ENCODE data around the gene PPP1R15B.

Gene PPP1R15B

DNA sequence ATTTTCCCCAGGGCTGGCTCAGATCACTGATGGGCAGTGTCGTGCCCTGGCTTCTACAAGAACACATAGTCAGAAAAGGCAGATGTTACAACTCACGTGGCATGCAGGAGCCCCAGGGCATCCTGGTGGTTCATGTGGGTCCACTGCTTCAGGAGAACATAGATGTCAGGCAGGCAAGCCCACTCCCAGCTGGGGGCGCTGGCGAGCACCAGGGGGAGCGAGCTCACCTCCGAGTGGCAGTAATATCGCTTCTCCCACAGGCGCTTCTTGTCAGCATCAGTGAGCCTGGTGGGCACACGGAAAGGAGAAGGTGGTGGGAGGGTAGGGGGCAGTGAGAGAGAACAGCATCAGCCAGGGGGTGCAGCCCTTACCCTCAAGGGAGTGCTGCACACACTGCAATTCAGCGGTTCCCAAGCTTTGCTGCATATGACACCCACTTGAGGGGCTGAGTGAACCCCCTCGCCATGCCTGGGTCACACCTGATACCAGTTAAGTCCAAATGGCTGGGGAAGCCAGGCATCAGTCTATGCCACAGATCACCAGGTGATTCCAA, 34.3 kb upstream of the PPP1R15B start:
- TF ChIP-seq, protein P1, sequence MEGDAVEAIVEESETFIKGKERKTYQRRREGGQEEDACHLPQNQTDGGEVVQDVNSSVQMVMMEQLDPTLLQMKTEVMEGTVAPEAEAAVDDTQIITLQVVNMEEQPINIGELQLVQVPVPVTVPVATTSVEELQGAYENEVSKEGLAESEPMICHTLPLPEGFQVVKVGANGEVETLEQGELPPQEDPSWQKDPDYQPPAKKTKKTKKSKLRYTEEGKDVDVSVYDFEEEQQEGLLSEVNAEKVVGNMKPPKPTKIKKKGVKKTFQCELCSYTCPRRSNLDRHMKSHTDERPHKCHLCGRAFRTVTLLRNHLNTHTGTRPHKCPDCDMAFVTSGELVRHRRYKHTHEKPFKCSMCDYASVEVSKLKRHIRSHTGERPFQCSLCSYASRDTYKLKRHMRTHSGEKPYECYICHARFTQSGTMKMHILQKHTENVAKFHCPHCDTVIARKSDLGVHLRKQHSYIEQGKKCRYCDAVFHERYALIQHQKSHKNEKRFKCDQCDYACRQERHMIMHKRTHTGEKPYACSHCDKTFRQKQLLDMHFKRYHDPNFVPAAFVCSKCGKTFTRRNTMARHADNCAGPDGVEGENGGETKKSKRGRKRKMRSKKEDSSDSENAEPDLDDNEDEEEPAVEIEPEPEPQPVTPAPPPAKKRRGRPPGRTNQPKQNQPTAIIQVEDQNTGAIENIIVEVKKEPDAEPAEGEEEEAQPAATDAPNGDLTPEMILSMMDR (IDR thresholded peaks at IDR 0.05; ENCODE audit: low read depth, low read length), result peak; percentile 60
- H3K4me3 ChIP-seq (ENCODE audit: low read depth, low read length), result no peak overlapping the region
- in situ Hi-C loops (cut with HindIII; ENCODE audit: low sequenced_read_pairs), result no loop called here
- no peak for DNase-seq (ENCODE audit: low read depth, low spot score)

DNA sequence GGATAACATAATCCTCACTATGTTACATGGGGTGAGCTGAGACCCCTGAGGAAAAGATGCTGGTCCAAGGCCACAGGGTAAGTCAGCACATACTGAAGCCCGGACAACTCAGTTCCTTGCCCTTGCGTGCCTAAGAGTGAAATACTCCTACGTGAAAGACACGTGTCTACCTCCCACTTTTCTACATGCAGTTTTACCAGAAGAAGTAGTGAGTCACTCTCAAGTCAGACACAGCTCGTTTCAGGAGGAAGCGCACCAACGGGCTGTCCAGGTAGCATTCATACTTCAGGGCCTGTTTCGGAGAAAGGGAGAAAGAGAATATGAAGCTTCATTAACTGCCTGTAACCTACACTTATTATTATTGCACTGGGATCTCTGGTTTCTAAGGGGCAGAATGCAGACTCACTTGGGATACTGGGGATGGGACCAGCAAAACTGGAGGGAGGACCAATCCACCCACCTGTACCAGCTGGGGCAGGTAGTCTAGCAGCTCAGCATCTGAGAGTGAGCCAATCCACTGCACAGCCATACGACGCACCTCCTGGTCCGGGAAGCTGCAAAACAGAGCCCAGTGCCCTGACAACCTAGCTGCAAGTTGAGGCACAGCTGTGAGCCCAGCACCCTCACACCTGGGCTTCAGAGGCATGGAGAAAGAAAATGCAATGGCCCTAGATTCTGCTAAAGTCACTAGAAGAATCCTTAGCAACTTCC, 32.4 kb upstream of the PPP1R15B start:
- in situ Hi-C loops (cut with HindIII; ENCODE audit: low sequenced_read_pairs), result no loop called here
- no peak for DNase-seq (ENCODE audit: low read depth, low spot score)
- TF ChIP-seq, protein P1 (IDR thresholded peaks at IDR 0.05; ENCODE audit: low read depth, low read length), result no peak
- no peak overlapping the region for H3K4me3 ChIP-seq (ENCODE audit: low read depth, low read length)

DNA sequence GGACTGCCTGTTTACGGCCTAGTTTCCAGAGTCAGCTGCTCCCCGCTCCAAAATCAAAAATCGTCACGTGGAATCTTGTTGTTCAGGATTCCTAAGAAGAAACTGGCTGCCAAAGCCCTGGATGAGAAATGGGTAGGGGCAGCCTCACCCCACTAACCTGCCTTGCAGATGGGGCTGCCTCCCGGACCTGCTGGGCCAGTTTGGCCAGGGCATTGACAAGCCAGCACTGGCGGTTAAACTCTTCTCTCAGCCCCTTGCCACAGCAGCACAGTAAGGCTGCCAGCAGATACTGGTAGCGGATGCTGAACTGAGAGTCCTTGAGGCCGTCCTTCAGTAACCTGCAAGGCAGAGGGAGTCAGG, 31.6 kb upstream of the PPP1R15B start:
- no peak overlapping the region for H3K4me3 ChIP-seq (ENCODE audit: low read depth, low read length)
- in situ Hi-C loops (cut with HindIII; ENCODE audit: low sequenced_read_pairs), result no loop called here
- TF ChIP-seq, protein P1 (IDR thresholded peaks at IDR 0.05; ENCODE audit: low read depth, low read length), result no peak
- no peak for DNase-seq (ENCODE audit: low read depth, low spot score)

DNA sequence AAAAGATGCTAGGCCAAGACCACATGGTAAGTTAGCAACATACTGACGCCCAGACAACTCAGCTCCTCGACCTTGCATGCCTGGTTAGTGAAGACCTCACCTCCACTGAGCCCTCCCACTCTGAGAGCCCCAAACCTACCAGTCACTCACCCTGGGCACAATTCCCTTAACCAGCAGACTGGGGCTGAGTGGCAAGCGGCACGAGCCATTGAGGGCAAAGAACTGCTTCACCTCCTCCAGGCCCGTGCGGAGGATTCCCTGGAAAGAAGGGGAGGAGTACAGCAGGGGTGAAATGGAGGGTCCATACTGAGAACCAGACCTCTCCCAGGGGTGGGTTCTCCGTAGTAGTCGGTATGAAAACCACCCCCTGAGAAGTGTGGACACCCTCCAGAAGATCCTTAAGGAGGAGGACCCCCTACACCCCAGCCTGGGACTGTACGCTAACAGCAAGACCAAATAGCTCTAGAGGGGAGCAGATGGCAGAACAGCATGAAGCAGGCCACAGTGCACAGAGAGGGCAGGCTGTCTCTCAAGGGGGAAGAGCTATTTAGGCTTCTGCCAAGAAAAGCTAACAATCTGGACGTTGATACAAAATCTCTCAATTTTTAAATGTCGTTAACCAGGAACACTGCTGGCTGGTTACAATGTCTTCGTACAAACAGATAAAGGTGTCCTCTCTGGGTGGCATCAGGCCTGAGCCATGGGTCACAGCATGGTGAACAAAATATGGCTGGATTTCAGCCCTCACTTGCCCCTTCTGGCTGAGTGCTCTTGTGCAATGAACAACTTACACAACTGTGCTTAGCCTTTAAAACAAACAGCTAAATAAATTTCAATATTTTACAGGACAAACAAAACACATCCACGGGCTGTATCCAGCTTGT, 31.0 kb upstream of the PPP1R15B start:
- no peak overlapping the region for H3K4me3 ChIP-seq (ENCODE audit: low read depth, low read length)
- TF ChIP-seq, protein P1 (IDR thresholded peaks at IDR 0.05; ENCODE audit: low read depth, low read length), result no peak
- in situ Hi-C loops (cut with HindIII; ENCODE audit: low sequenced_read_pairs), result no loop called here
- no peak for DNase-seq (ENCODE audit: low read depth, low spot score)

DNA sequence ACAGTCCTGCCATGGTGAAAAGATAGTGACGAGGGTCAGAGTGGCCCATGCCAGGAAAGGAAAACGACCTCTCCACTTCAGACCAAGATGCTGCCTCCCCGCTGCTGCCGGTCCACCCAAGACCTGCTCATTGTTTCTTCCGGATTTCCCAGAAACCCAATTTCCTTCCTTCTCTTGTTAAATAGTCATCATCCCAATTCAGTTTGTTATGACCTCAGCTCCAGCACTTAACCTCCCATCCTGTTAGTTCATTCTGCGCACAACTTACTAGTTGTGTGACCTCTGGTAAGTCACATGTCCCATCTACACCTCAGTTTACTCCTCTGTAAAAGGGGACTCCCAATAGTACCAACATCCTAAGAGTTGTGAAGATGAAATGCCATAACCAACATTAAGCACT, 29.9 kb upstream of the PPP1R15B start:
- DNase-seq (ENCODE audit: low read depth, low spot score), result no peak
- TF ChIP-seq, protein P1 (IDR thresholded peaks at IDR 0.05; ENCODE audit: low read depth, low read length), result no peak
- H3K4me3 ChIP-seq (ENCODE audit: low read depth, low read length), result no peak overlapping the region
- in situ Hi-C loops (cut with HindIII; ENCODE audit: low sequenced_read_pairs), result no loop called here

DNA sequence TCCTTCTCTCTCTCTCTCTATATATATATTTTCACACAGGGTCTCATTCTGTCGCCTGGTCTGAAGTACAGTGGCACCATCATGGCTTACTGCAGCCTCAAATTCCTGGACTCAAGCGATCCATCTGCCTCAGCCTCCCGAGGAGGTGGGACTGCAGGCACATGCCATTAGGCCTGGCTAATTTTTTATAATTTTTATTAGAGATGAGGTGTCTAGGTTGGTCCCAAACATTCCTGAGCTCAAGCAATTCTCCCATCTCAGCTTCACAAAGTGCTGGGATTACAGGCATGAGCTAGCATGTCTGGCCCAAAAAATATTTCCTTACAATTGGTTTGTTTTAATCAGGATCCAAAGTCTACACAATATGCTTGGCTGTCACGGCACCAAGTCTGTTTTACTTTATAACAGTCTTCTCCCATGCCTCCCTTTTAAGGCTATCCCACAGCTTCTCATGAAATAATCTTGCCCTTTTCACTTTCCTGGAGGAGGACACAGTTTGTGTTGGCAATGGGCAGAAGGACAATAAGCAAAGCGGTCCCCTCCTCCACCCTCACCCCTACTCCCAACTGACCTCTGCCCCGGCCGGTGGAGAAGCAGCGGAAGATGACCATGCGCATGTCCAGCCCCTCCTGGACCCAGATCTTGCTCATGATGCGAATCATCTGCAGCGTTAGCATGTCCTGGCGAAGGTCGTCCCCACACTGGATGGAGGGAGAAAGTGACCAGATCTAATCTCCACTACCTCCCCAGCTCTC, 28.2 kb upstream of the PPP1R15B start:
- DNase-seq (ENCODE audit: low read depth, low spot score), result no peak
- TF ChIP-seq, protein P1 (IDR thresholded peaks at IDR 0.05; ENCODE audit: low read depth, low read length), result no peak
- in situ Hi-C loops (cut with HindIII; ENCODE audit: low sequenced_read_pairs), result no loop called here
- H3K4me3 ChIP-seq (ENCODE audit: low read depth, low read length), result no peak overlapping the region

Data from astrocyte of the spinal cord (primary cell).